ENCODE results near the gene STXBP5. TPM values are rescaled to one million over a fixed set of nuclear protein-coding genes. Genes with fewer than 3 reads are reported as not detected.

STXBP5 gene
- total and polyA plus RNA-seq, 2 of the 13 experiments (the other 11 are each of a cell fraction or from before 2014, with no cell fraction given), result 8.8 to 19.4 TPM

GRCh38 chr6:147278891-147279290, 74.7 kb downstream of the STXBP5 start:
- in situ Hi-C loops (cut with HindIII; ENCODE audit: extremely low pct_ligation_motif_present, low pct_unique_long_range_greater_than_20kb) (no loop called here), intact Hi-C loops (cut with micrococcal nuclease; ENCODE audit: unreplicated experiment) (no loop called here)
- no peaks in the 10 kb centered on the region for H3K79me2 ChIP-seq (ENCODE audit: insufficient read depth, low read length)
- peaks cover 1 to 10% of the 10 kb centered on the region in 2 experiments; a peak in 3 of 5 replicates for H3K36me3 ChIP-seq (replicated peaks in 1 of 2; ENCODE audit: control insufficient read depth in 1 of 2, insufficient read depth in 2 of 2, low read length in 2 of 2)
- H3K27me3 ChIP-seq (ENCODE audit: control insufficient read depth in 1 of 2, insufficient read depth in 2 of 2, low read length in 2 of 2), result no peaks in the 10 kb centered on the region
- FAIRE-seq, result no peak
- ChIA-PET CTCF (ENCODE audit: low intra/inter-chr PET ratio, low total read pairs) (no interaction called here), POLR2A (no interaction called here)
- DNase-seq (ENCODE audit: low spot score), result no peak
- no peak overlapping the region for H3K27ac ChIP-seq (ENCODE audit: extremely low read length, insufficient read depth, low read length)
- BruUV-seq (replicated peaks), result no TSS peak
- H2AFZ ChIP-seq (ENCODE audit: low read length), result no peak overlapping the region
- no peaks in the 10 kb centered on the region for H3K9me3 ChIP-seq (ENCODE audit: low read length)
- WGBS (ENCODE audit: low lambda C conversion rate), result 88% methylated on average over 1 of the region's 2 CpGs
- H3K9ac ChIP-seq (ENCODE audit: insufficient read depth, low read depth, low read length), result no peak overlapping the region
- no peaks in the 10 kb centered on the region for H4K20me1 ChIP-seq (ENCODE audit: insufficient read depth, low read length)
- no peak overlapping the region for H3K4me3 ChIP-seq (replicated peaks in 1 of 3; ENCODE audit: insufficient read depth in 1 of 3, low read depth in 2 of 3, low read length in 3 of 3)
- no peak for ATAC-seq
- no peaks in the 10 kb centered on the region for H3K4me1 ChIP-seq (ENCODE audit: insufficient read depth, low read length)
- H3K4me2 ChIP-seq (ENCODE audit: low read depth, low read length), result no peak overlapping the region
- no peak for TF ChIP-seq FOXP4 (CRISPR knock-in tag; IDR thresholded peaks at IDR 0.05)
- no peak for TF ChIP-seq ZKSCAN8 (CRISPR knock-in tag; IDR thresholded peaks at IDR 0.05; ENCODE audit: borderline replicate concordance)
- TF ChIP-seq MED8 (CRISPR knock-in tag; IDR thresholded peaks at IDR 0.05; ENCODE audit: insufficient replicate concordance), result no peak
- no peak for TF ChIP-seq RAD51 (IDR thresholded peaks at IDR 0.05; ENCODE audit: borderline replicate concordance)
- no peak for TF ChIP-seq ZBTB3 (CRISPR knock-in tag; IDR thresholded peaks at IDR 0.05; ENCODE audit: borderline replicate concordance, low read depth)
- no peak for TF ChIP-seq DZIP1 (CRISPR knock-in tag; IDR thresholded peaks at IDR 0.05)
- TF ChIP-seq IRF9 (CRISPR knock-in tag; IDR thresholded peaks at IDR 0.05; ENCODE audit: borderline replicate concordance), result no peak
- no peak for TF ChIP-seq ZNF451 (CRISPR knock-in tag; IDR thresholded peaks at IDR 0.05)
- no peak for TF ChIP-seq ZNF839 (CRISPR knock-in tag; IDR thresholded peaks at IDR 0.05; ENCODE audit: borderline replicate concordance)
- no peak for TF ChIP-seq ZBTB20 (CRISPR knock-in tag; IDR thresholded peaks at IDR 0.05; ENCODE audit: borderline replicate concordance, low read depth)
- TF ChIP-seq HNRNPLL (IDR thresholded peaks at IDR 0.05; ENCODE audit: low read depth, low read length, poor library complexity, severe bottlenecking), result no peak
- no peak for TF ChIP-seq ZNF326 (CRISPR knock-in tag; IDR thresholded peaks at IDR 0.05; ENCODE audit: borderline replicate concordance)
- no peak for TF ChIP-seq AKNA (CRISPR knock-in tag; IDR thresholded peaks at IDR 0.05; ENCODE audit: borderline replicate concordance)
